GM12878 (cell line): ENCODE measurements around the gene FNDC3A.

Source experiments
- BHLHE40 ChIP-seq, 2 experiments: fragments of 450-650 bp in 1 of 2; IDR thresholded peaks; 2 replicates each; pipeline ENCODE4 v1.6.1; 2011 to 2017; ENCODE audit warnings: low read depth in 2 of 2, borderline replicate concordance in 1 of 2, improper control_type of control experiment in 1 of 2, low read length in 1 of 2, mild to moderate bottlenecking in 1 of 2
- CHD2 ChIP-seq: IDR thresholded peaks from 2 replicates; pipeline ENCODE4 v1.6.1; 2011; ENCODE audit warnings: low read depth, low read length, improper control_type of control experiment, borderline replicate concordance
- CTCF ChIP-seq, 3 experiments: IDR thresholded peaks in 2 of 3; conservative IDR thresholded peaks in 1 of 3; 2 replicates each; pipeline ENCODE4 v1.5.1; 2011; ENCODE audit warnings: low read depth in 3 of 3, low read length in 3 of 3, mild to moderate bottlenecking in 3 of 3, control low read depth in 2 of 3, moderate library complexity in 2 of 3, inconsistent platforms in 1 of 3, mixed read lengths in 1 of 3; ENCODE audit not compliant: control insufficient read depth in 2 of 3, insufficient read depth in 1 of 3; ENCODE audit errors: extremely low read depth in 1 of 3
- MEF2B ChIP-seq: fragments of 450-650 bp; IDR thresholded peaks from 2 replicates; pipeline ENCODE4 v1.6.1; 2018; ENCODE audit warnings: mild to moderate bottlenecking, moderate library complexity; ENCODE audit not compliant: partially characterized antibody, poor library complexity, severe bottlenecking
- PKNOX1 ChIP-seq: fragments of 450-650 bp; IDR thresholded peaks from 2 replicates; pipeline ENCODE4 v1.6.1; 2016; ENCODE audit warnings: mild to moderate bottlenecking
- POLR2A ChIP-seq: IDR thresholded peaks from 2 replicates; pipeline ENCODE4 v1.6.1; 2011; ENCODE audit warnings: low read depth, mild to moderate bottlenecking, low read length
- POLR2AphosphoS5 ChIP-seq: IDR thresholded peaks from 2 replicates; pipeline ENCODE4 v1.6.1; 2011; ENCODE audit warnings: mild to moderate bottlenecking, low read length, inconsistent platforms
- RAD21 ChIP-seq: IDR thresholded peaks from 2 replicates; pipeline ENCODE4 v1.6.1; 2011; ENCODE audit warnings: mild to moderate bottlenecking, low read depth, low read length, moderate library complexity; ENCODE audit not compliant: insufficient read depth
- STAT3 ChIP-seq: IDR thresholded peaks from 2 replicates; pipeline ENCODE4 v1.6.1; 2011; ENCODE audit warnings: low read depth, low read length, improper control_type of control experiment
- ZBTB33 ChIP-seq: fragments of 450-650 bp; IDR thresholded peaks from 2 replicates; pipeline ENCODE4 v1.6.1; 2017; ENCODE audit warnings: mild to moderate bottlenecking

- TF ChIP-seq BHLHE40 (IDR thresholded peaks at IDR 0.05; ENCODE audit: borderline replicate concordance in 1 of 2, low read depth in 2 of 2, low read length in 1 of 2) (no peak; a peak in 1 of 4 replicates), STAT3 (no peak), POLR2AphosphoS5 (no peak; the same call in none of the 2 replicates), CTCF (IDR thresholded peaks at IDR 0.05 in 2 of 3, conservative IDR thresholded peaks at IDR 0.05 in 1 of 3; ENCODE audit: control insufficient read depth in 2 of 3, extremely low read depth in 1 of 3, insufficient read depth in 1 of 3, low read depth in 3 of 3, low read length in 3 of 3) (0 out of 6 replicates have a peak, but pooled peaks of 2 of the 3 experiments have one; percentile 11 to 13), CHD2 (no peak), PKNOX1 (no peak), ZBTB33 (no peak), MEF2B (no peak), RAD21 (no peak), POLR2A (no peak)
Measured at GRCh38 chr13:48975101-48975855, 434 bp upstream of the FNDC3A start.
